Right hindlimb (tissue), 1 donor: ENCODE measurements around the gene CCDC68.
"Not testable (repeated sequence)": the region's sequence is repeated elsewhere in the genome, so short reads cannot be mapped to it uniquely, and the experiment has no call there.

Experiments
- DNase-seq: peaks from one replicate; pipeline ENCODE4 v3.0.0-alpha.2; 2018

The CCDC68 gene

GRCh38 chr18:54871231-54871630, 88.0 kb downstream of the CCDC68 start:
- no peak for DNase-seq

GRCh38 chr18:54867131-54867530, 92.1 kb downstream of the CCDC68 start:
- DNase-seq = no peak

GRCh38 chr18:54860941-54861340, 98.3 kb downstream of the CCDC68 start:
- no peak for DNase-seq

- DNase-seq = no peak
Measured at GRCh38 chr18:54859667-54860421, 99.4 kb downstream of the CCDC68 start.

GRCh38 chr18:54857499-54857898, 101.8 kb downstream of the CCDC68 start:
- no peak for DNase-seq

- DNase-seq = no peak
Measured at GRCh38 chr18:54856105-54856646, 103.1 kb downstream of the CCDC68 start.

GRCh38 chr18:54855050-54855449, 104.2 kb downstream of the CCDC68 start:
- DNase-seq = not testable (repeated sequence)

- DNase-seq = no peak
Measured at GRCh38 chr18:54852780-54853675, 106.2 kb downstream of the CCDC68 start.
